Right lung (tissue), 5 donors: ENCODE measurements around the gene SMYD3. TPM values are rescaled to one million over a fixed set of nuclear protein-coding genes. Genes with fewer than 3 reads are reported as not detected.
"Not testable (repeated sequence)": the region's sequence is repeated elsewhere in the genome, so short reads cannot be mapped to it uniquely, and the experiment has no call there.

ENCODE experiments used
- DNase-seq, 2 donors: peaks; one replicate each; pipeline ENCODE4 v3.0.0-alpha.2; 2013
- polyA plus RNA-seq, 5 donors: library from polyadenylated mRNA; unstranded; fragments of 120-200 nt; gene quantifications; one replicate each; pipeline versions ENCODE4 v1.2.1 to v1.2.3, GENCODE V29; 2013; ENCODE audit warnings: inconsistent platforms in 1 of 5, low replicate concordance in 1 of 5; ENCODE audit not compliant: insufficient read length in 5 of 5, insufficient read depth in 1 of 5

The SMYD3 gene
- polyA plus RNA-seq, 5 donors, result 20.9 to 28.5 (median 24.4) TPM

DNA sequence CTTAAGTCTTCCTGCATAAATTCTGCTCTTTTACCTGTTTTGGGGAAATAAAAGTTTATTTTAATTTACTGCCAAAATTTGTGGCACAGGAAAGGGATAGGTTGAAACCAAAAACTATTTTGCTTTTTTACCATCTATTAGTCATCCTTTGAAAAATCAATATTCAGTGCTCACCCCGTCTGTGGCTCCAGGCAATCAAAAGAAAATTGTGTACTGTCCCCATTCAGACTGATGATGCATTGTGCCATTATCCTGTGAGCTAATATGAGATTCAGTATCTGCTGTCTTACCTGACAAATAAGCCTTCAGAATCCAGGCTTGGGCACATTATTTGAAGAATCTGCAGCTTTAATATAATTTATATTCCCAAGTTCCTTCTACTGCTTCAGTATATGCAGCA lies 701.5 kb downstream of the SMYD3 start:
- no peak for DNase-seq

DNA sequence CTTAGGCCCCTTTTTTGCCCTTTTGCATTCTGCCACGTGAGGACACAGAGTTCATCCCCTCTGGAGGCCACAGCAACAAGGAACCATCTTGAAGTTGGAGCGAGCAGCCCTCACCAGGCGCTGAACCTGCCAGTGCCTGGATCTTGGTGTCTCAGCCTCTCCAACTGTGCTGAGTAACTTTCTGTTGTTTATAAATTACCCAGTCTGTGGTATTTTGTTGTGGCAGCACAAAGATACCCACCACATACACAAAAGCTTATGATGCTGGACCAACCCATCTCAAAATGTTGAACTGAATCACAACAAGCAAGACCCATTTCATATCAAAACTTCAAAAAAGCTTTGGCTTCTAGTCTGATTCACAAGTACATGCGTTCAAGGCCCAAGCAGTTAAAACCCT lies 702.4 kb downstream of the SMYD3 start:
- no peak for DNase-seq

DNA sequence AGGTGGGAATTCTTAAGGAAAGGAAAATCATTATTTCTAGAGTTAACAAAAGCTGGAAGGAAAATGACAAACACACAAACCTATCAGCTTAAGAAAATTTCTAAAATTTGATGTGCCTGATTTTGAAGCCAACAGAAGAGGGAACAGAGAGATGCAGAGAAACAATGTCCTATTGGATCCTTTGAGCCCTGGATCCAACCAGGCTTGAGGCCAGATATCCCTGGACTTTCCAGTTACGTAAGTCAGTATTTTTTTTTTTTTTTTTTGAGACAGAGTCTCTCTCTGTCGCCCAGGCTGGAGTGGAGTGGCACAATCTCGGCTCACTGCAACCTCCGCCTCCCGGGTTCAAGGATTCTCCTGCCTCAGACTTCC lies 703.4 kb downstream of the SMYD3 start:
- no peak for DNase-seq

DNA sequence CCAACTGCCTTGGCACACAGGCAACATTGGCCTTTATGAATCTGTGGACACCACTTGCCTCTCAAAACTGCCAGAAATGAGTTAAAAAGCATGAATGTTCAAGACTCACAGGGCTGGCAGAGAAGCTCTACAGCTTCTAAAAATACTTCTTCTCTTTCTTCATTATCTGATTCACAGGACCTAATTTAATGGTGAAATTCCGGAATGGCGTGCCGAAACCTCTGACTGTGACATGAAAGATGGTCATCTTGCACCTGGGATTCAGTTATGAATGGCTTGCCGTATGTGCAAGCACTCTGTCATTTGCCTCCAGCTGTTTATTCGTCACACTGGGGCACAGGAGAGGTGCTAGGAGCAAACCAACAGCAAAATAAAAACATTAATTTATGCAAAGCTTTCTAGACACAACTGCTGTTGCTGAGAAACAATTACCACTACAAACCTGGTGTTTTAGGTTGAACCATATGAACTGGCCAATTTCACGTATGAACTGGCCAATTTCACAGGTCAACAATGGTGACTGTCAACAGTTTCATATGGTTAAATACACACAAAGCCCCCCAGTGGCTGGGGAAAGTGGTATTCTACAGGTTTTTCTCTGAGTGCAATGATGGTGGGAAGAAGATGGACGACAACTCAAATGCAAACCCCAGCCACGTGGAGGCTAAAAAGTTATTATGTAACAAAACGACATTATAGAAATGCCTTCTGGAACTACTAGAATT lies 704.0 kb downstream of the SMYD3 start:
- DNase-seq, result no peak

DNA sequence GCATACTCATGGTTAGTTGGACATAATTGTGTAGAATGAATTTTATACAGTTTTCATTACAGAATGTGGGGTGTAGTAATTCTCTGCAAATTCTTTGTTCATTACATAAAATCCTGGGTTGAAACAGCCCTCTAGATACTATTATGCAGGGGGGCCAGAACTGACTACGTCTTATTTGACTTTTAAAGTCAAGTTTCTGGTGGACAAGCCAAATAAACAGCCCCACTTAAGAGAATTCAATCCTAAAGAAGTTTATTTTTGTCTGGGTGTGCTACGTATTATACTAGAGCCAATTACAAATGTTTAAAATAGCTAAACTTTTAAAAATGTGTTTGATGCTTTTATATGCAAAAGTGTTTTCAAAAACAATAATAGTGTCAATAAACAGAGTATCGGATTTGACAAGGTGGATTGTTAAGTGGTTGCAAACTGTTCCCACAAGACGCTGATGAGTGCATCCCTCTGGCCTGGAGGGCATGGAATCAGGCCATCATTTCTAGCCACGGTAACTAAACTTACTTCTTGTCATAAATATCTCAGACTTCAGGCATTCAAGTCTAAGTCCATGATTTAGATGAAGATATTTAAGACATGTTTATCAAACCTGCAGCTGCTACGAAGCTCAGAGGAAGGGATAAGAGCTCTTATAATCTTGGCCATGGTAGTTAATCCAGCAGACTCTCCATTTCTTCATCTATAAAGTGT lies 706.0 kb downstream of the SMYD3 start:
- no peak for DNase-seq

DNA sequence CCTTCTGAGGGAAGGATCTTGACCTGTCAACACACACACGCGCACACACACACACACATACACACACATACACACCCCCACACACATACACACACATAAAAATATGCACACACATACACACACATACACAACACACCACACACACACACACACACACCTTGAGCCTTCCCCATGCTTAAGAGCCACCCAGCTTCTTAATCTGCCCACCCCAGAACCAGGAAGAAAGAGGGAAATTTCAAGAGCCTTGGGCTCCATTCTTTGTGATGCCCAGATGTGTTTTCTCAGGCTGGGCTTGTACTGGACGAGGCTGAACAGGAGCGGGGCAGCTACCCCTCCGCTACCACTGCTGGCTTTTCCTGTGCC lies 708.7 kb downstream of the SMYD3 start:
- DNase-seq, result no peak

DNA sequence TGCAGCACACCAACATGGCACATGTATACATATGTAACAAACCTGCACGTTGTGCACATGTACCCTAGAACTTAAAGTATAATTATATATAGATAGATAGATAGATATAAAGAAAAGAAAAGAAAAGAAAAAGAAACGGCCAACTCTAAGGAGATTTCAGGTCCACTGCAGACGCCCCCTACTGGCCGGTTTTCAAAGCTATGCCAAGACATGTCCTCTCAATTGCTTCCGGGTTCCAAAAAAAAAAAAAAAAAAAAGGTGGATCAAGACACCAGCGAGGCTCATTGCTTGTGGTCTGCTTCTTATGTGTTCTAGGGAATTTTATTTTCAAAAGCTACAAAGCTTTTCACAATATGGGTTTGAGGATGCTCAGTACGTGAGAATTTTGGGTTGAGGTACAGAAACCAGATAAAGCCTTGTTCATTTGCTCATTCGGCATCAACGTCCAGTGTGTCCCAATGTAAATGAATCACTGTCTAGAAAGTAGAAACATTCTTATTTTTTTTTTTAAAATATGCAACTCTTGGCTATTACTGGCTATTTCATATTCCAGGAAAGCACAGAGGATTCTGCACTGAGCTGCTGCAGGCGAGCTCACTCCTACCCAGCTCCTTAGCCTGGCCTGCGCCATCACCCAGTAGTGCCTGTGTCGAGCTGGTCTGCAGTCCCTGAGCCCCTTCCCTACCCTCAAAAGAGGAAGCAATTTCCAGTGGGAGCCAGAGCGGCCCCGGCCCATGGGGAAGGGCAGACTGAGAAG lies 709.3 kb downstream of the SMYD3 start:
- DNase-seq, result no peak

DNA sequence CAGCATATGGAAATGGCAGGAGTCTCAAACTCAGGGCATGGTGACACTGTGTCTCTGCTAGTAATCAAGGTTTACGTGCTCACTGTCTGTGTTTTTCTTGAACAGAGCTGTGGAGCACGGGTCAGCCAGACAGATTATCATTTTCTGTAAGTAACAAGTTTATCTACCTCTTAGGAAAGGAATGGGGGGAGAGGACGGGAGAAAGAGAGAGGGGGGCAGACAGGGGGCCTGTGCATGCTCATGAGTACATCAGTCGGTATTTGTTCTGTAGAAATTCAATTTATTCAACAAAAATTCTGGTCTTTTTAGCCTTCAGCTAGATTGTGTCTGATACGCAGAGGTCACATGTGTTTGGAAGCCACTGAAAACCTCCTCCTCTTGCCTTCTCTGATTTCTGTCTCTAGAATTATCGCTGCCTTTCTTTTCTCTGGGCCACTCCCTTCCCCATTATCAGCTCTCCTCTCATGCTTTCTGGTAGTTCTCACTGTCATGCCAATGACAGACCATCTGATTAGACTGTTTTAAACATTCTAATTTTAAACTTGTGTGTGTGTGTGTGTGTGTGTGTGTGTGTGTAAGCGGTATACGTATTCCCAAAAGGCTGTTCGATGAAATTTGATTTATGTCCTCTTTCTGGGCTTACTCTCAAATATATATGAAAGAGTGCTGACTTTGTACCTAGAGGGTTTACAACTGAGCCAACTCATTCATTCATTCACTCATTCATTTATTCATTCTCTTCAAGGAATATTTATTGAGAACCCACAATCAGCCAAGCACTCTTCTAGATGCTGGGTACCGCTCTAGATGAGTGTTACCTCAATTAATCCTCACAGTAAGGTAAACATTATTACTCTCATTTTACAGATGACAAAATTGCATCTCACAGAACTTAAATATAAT lies 715.4 kb downstream of the SMYD3 start:
- no peak for DNase-seq

DNA sequence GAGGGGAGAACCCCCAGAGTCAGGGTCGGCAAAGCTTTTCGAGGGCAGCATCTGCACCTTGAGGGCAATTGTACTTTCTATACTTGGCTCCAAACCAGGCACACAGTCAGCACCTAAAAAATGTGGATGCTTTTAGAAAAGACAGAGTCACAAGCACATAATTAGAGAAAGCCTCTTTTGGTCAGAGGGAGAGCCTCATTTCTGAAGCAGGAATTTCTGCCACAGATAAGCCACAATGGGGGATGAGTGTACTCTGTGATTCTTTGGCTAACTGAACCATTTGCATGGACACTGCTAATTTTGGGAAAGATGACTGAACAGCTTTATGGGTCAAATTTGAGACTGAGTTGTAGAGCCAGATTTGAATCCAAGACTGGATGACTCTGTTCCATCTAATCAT lies 716.6 kb downstream of the SMYD3 start:
- no peak for DNase-seq

DNA sequence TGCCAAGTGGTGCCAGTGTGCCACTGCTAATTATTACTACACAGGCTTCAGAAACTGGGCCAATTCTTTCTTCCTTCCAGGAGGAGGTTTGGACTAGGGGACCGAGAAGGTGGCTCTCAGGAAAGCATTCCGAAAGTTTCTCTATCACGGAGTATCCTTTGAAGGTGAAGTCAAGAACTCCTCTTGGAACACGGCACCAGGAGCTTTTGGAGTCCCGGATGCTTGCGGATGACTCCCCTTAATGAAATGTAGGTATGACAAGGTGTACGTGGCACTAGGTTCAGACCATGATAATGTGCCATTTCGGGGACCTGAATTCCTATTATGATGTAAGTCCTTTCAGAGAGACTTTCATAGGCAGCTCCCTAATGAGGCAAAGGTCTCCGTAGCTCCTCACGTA lies 718.2 kb downstream of the SMYD3 start:
- DNase-seq, result no peak

DNA sequence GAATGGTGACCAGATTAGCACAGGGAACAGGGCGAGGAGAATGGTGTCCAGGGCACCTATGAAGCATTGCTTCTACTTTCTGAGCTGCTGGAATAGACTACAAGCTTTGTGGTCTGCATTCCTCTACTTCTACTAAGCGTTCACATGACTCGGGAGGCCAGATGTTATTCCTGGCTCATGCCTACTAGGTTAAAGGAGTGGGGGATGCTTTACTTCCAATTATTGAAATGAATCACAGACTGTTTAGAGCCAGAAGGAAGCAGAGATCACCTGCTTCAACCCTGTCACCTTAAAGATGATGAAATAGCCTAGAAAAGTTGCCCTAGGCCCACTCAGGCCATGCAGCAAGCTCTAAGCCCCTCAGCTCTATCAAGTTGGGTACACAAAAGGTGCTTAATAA lies 718.8 kb downstream of the SMYD3 start:
- no peak for DNase-seq

DNA sequence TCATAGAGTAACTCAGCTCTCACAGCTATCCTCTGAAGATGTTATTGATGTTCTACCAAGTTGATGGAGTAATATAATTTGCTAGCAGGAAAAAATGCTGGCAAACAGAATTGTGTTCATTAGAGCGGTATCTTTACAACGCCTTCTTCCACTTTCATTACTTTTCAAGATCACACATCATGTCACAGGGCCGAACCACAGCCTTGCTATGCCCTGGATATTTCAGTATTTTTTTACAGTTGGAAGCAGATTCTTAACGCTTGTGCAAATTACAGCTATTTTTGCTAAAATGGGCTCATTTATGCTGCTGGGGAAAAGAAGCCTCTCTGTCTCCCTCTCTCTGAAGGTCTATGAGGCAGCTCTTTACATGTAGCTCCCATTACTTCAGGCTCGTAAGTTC lies 720.1 kb downstream of the SMYD3 start:
- DNase-seq, result no peak

DNA sequence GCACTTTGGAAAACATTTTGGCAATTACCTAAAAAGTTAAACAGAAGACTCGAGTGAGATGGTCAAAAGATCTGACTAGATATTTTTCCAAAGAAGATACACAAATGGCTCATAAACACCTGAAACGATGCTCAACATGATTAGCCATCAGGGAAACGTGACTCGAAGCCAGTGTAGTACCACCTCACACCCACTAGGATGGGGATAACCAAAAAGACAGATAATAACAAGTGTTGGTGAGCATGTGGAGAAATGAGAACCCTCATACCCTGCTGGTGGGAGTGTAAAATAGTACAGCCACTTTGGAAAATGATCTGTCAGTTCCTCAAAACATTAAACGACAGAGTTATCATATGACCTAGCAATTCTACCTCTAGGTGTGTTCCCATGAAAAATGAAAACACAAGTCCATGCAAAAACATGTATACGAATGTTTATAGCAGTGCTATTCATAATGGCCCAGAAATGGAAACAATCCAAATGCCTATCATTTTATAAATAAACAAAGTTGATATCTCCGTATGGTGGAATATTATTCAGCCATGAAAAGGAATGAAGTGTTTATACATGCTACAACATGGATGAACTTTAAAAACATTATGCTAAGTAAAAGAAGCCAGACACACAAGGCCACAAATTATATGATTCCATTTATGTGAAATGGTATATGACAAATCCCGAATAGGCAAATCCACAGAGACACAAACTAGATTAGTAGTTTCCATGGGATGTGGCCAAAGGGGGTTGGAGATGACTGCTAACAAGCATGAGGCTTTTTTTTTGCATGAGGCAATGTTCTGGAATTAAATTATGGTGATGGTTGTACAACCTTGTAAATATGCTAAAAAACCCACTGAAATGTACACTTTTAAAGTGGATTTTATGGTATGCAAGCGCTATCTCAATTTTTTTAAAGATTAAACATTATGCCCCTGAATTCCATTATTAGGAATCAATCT lies 727.0 kb downstream of the SMYD3 start:
- no peak for DNase-seq

DNA sequence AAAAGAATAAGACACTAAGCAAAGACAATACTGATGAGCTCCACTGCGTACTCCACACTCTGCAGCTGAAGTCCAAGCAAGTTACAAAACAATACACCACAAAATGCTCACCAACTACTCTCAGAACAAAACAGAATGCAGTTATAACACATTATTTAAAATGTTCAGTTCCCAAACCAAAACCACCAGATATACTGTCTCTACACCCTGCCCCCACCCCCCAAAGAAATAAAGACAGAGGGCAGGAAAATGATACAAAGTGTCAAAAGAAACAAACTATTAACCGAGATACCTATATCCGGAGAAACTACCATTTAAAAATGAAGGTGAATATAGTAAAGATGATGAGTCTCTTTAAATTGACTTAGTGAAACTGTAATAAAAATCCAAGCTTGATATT lies 729.3 kb downstream of the SMYD3 start:
- no peak for DNase-seq

DNA sequence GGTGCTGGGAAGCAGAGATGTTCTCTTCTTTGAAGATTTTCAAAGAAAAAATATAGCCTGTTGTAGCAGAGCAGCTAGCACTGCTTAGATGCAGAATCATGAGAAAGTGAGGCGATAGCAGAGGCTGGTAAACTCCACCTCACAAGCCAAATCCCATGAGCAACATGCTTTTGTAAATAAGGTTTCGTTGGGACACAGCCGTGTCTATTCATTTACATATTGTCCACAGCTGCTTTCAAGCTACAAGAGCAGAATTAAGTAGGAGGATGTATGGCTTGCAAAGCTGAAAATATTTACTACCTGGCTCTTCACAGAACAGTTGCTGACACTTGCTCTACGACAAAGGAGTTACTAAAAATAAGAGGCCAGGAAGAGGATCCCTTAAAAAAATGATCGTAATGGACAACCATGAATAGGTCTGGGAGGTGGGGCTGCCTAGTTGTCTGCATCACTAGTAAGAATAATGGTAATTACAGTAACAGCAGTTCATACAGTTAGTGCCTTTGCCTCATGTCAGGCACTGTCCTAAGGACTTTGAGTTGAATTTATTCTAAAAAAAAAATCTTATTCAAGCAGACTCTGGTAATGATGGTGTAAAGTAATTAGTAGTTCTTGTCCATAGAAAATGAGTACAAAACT lies 730.3 kb downstream of the SMYD3 start:
- DNase-seq, result no peak

DNA sequence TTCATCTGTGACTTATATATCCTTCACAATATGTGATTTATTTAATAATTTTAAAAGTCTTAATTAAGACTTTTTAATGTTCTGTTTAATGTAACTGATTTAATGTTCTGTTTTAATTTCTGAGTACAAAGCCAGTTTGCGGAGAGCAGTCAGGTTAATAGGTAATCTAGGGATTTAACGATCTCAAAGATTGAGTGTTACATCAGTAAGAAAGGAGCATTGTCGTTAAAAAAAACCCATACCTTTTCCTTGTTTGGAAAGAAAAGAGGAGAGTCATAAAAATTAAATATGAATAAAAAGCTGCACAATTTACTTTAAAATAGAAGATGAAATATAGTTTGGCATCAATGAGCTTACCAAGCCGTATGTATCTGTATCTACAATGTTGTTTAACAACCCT lies 730.9 kb downstream of the SMYD3 start:
- no peak for DNase-seq

DNA sequence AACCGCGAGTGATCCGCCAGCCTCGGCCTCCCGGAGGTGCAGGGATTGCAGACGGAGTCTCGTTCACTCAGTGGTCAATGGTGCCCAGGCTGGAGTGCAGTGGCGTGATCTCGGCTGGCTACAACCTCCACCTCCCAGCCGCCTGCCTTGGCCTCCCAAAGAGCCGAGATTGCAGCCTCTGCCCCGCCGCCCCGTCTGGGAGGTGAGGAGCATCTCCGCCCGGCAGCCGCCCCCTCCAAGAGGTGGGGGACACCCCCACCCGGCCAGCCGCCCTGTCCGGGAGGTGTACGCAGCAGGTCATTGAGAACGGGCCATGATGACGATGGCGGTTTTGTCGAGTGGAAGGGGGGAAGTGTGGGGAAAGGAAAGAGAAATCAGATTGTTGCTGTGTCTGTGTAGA lies 732.1 kb downstream of the SMYD3 start:
- DNase-seq, result not testable (repeated sequence)

DNA sequence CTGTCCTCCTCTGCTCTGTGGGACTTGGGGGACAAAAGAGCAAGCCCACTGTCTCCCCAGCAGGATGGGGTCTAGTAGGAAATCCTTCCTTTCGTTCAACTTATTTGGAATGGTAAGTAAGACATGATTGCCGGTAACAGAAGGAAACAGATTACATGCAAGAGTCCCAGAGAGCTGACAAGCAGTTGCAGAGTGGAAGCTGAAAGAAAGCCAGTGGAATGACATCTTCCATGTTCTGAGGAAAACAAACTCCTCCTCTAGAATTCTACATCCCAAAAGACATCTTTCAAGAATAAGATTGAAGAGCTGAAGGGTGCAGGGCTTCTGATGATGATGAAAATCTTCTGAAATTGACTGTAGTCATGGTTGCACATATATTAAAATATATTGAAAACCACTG lies 732.9 kb downstream of the SMYD3 start:
- no peak for DNase-seq

DNA sequence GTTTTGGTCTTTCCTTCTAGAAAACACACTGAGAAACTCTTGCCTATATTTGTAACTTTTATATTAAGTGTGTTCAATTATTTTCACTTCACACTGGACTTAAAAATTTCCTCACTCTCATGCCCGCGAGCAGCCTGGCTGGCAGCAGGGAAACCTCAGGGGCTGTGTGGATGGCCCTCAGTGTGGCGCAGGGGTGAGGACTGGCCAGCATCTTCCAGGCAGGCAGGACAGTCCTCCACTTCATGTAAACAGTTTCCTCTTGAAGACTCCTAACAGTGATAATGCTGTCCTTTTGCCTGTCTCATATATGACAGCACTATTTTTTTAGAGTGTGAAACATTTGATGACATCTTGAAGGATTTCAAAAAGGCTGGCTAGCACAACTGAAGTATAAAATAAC lies 733.7 kb downstream of the SMYD3 start:
- DNase-seq, result no peak

DNA sequence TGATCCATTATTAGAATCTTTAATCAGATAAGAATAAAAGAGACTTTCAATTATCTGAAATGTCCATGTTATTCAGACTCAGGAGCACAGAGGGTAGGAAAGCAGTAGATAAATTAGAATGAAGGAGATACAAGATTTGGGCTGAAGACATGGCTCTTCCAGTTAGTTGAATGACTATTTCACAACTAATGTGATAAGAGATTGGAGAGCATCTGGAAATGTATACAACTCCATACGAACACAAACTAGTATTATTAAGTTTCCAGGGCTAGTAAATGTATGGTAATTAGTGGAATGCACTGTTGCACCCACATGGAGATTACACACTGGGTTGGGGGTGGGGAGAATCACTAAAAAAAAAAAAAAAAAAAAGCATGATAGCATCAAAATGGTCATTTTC lies 734.3 kb downstream of the SMYD3 start:
- no peak for DNase-seq
